ENCODE results near the gene NCOA3. TPM values are rescaled to one million over a fixed set of nuclear protein-coding genes. Genes with fewer than 3 reads are reported as not detected.
A peak's percentile ranks its signal among the peaks of the same experiment; 100 is the strongest.

Gene NCOA3
- total and polyA plus RNA-seq, 2 donors (not counting 1 experiment from before 2014, with no cell fraction given), result 22.3 to 23.1 TPM

DNA sequence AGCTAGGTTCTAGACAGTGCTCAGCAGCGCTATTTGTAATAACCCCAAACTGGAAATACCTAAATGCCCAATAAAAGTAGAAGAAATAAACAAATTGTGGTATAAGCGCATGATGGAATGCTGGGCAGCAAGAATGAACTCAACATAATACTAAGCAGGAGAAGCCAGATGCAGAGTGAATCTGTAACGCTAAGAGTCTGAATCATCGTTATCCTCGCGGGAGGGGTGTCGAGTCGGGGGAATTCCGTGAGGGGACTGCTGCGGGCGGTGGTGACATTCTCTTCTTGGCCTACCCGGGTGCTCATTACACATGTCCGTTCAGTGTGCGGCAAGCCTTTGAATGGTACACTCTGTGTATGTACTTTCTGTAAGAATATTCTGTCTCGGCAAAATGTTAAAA lies 199.9 kb downstream of the NCOA3 start:
- Histone ChIP-seq H2AFZ (ENCODE audit: low read length) (no peak overlapping the region), H3K4me2 (ENCODE audit: extremely low read depth, insufficient read depth, low read length) (no peak overlapping the region), H3K9me3 (ENCODE audit: control insufficient read depth, insufficient read depth, low read depth, low read length) (no peaks in the 10 kb centered on the region), H4K20me1 (ENCODE audit: control insufficient read depth, extremely low read depth, insufficient read depth, low read length) (no peaks in the 10 kb centered on the region), H3K79me2 (ENCODE audit: control insufficient read depth, insufficient read depth, low read length) (no peaks in the 10 kb centered on the region), H3K36me3 (ENCODE audit: control insufficient read depth, insufficient read depth, low read length) (no peaks in the 10 kb centered on the region), H3K4me3 (replicated peaks in 1 of 4; ENCODE audit: control extremely low read depth in 1 of 4, insufficient read depth in 1 of 4, low read depth in 3 of 4, low read length in 4 of 4) (no peak overlapping the region), H3K4me1 (ENCODE audit: control insufficient read depth, extremely low read depth, insufficient read depth, low read length) (no peaks in the 10 kb centered on the region), H3K27me3 (ENCODE audit: control insufficient read depth, insufficient read depth, low read length) (no peaks in the 10 kb centered on the region), H3K9ac (ENCODE audit: insufficient read depth, low read length) (no peak overlapping the region), H3K27ac (ENCODE audit: insufficient read depth, low read length) (no peak overlapping the region)
- peak in 1 of 2 donors; percentile 78 for DNase-seq (ENCODE audit: low read depth in 2 of 2)
- no peak for TF ChIP-seq EZH2 (IDR thresholded peaks at IDR 0.05; ENCODE audit: low read length, missing control alignments)
- TF ChIP-seq, protein P1, sequence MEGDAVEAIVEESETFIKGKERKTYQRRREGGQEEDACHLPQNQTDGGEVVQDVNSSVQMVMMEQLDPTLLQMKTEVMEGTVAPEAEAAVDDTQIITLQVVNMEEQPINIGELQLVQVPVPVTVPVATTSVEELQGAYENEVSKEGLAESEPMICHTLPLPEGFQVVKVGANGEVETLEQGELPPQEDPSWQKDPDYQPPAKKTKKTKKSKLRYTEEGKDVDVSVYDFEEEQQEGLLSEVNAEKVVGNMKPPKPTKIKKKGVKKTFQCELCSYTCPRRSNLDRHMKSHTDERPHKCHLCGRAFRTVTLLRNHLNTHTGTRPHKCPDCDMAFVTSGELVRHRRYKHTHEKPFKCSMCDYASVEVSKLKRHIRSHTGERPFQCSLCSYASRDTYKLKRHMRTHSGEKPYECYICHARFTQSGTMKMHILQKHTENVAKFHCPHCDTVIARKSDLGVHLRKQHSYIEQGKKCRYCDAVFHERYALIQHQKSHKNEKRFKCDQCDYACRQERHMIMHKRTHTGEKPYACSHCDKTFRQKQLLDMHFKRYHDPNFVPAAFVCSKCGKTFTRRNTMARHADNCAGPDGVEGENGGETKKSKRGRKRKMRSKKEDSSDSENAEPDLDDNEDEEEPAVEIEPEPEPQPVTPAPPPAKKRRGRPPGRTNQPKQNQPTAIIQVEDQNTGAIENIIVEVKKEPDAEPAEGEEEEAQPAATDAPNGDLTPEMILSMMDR (conservative IDR thresholded peaks at IDR 0.05 in 1 of 2, IDR thresholded peaks at IDR 0.05 in 1 of 2; ENCODE audit: low read depth in 1 of 2, low read length in 2 of 2), result no peak

DNA sequence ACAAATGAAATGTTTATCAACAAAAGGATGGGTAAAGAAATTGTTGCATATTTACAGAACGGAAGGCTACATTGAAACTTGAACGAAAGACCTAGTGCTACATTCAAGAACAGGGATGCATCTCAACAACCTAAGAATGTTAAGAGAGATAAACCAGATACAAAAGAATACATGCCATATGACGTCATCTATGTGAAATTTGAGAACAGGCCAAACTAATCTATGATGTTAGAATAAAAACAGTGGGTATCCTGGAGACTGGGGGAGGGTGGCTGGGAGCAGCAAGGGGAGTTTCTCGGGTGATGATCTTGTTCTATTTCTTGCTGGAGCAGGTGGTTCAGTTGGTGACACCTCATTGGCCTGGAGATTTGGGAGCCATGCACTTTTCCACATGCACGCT lies 202.1 kb downstream of the NCOA3 start:
- H3K4me1 ChIP-seq (ENCODE audit: control insufficient read depth, extremely low read depth, insufficient read depth, low read length), result no peaks in the 10 kb centered on the region
- peak in 1 of 2 donors; percentile 55 for DNase-seq (ENCODE audit: low read depth in 2 of 2)
- H3K9ac ChIP-seq (ENCODE audit: insufficient read depth, low read length), result no peak overlapping the region
- no peaks in the 10 kb centered on the region for H3K36me3 ChIP-seq (ENCODE audit: control insufficient read depth, insufficient read depth, low read length)
- no peak overlapping the region for H2AFZ ChIP-seq (ENCODE audit: low read length)
- no peak for TF ChIP-seq EZH2 (IDR thresholded peaks at IDR 0.05; ENCODE audit: low read length, missing control alignments)
- TF ChIP-seq, protein P1 (conservative IDR thresholded peaks at IDR 0.05 in 1 of 2, IDR thresholded peaks at IDR 0.05 in 1 of 2; ENCODE audit: low read depth in 1 of 2, low read length in 2 of 2), result no peak
- no peaks in the 10 kb centered on the region for H3K9me3 ChIP-seq (ENCODE audit: control insufficient read depth, insufficient read depth, low read depth, low read length)
- no peaks in the 10 kb centered on the region for H3K79me2 ChIP-seq (ENCODE audit: control insufficient read depth, insufficient read depth, low read length)
- H3K27me3 ChIP-seq (ENCODE audit: control insufficient read depth, insufficient read depth, low read length), result no peaks in the 10 kb centered on the region
- H3K4me3 ChIP-seq (replicated peaks in 1 of 4; ENCODE audit: control extremely low read depth in 1 of 4, insufficient read depth in 1 of 4, low read depth in 3 of 4, low read length in 4 of 4), result no peak overlapping the region
- no peak overlapping the region for H3K27ac ChIP-seq (ENCODE audit: insufficient read depth, low read length)
- no peak overlapping the region for H3K4me2 ChIP-seq (ENCODE audit: extremely low read depth, insufficient read depth, low read length)
- no peaks in the 10 kb centered on the region for H4K20me1 ChIP-seq (ENCODE audit: control insufficient read depth, extremely low read depth, insufficient read depth, low read length)

DNA sequence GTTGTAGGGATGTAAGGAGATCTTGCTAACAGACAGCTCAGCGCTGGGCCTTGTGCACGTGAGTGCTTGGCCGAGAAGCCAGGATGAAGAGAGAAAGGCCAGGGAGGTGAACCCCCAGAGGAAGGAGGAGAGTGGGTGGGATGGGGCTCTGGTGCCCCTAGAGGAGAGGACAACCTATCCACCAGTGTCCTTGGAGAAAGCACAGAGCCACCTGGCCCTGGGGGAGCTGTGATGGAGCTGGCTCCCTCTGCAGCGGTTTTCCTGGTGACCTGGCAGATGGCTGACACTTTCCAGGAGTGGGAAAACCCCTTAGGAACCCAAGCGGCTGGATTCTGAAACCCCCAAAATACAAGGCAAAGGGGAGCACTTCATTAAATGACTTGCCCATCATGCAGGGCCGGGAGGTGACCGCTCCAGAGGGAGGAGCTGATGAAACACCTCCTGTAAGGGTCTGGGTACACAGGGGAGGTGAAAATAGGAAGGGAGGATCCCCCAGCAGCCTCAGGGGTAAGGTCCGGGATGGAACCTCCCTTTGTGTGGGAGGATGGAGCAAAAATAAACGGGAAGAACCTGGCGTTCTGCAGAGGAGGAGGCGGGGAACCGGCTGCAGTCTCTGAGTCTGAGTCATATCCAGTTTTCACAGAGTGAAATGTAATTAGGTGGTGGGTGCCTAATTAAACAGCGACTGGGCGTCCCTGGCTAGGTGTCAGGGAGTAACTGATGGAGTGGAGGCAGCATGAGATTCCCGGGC lies 203.2 kb downstream of the NCOA3 start:
- Histone ChIP-seq H3K36me3 (ENCODE audit: control insufficient read depth, insufficient read depth, low read length) (no peaks in the 10 kb centered on the region), H3K4me3 (replicated peaks in 1 of 4; ENCODE audit: control extremely low read depth in 1 of 4, insufficient read depth in 1 of 4, low read depth in 3 of 4, low read length in 4 of 4) (no peak overlapping the region), H3K79me2 (ENCODE audit: control insufficient read depth, insufficient read depth, low read length) (no peaks in the 10 kb centered on the region), H3K4me1 (ENCODE audit: control insufficient read depth, extremely low read depth, insufficient read depth, low read length) (no peaks in the 10 kb centered on the region), H4K20me1 (ENCODE audit: control insufficient read depth, extremely low read depth, insufficient read depth, low read length) (no peaks in the 10 kb centered on the region), H3K27me3 (ENCODE audit: control insufficient read depth, insufficient read depth, low read length) (no peaks in the 10 kb centered on the region), H3K27ac (ENCODE audit: insufficient read depth, low read length) (no peak overlapping the region), H3K9ac (ENCODE audit: insufficient read depth, low read length) (no peak overlapping the region), H3K9me3 (ENCODE audit: control insufficient read depth, insufficient read depth, low read depth, low read length) (no peaks in the 10 kb centered on the region), H2AFZ (ENCODE audit: low read length) (no peak overlapping the region), H3K4me2 (ENCODE audit: extremely low read depth, insufficient read depth, low read length) (no peak overlapping the region)
- TF ChIP-seq EZH2 (IDR thresholded peaks at IDR 0.05; ENCODE audit: low read length, missing control alignments), result no peak
- TF ChIP-seq, protein P1 (conservative IDR thresholded peaks at IDR 0.05 in 1 of 2, IDR thresholded peaks at IDR 0.05 in 1 of 2; ENCODE audit: low read depth in 1 of 2, low read length in 2 of 2), result no peak
- peak in 1 of 2 donors; percentile 61 for DNase-seq (ENCODE audit: low read depth in 2 of 2)
